ENCODE results near the gene MORC2. TPM values are rescaled to one million over a fixed set of nuclear protein-coding genes. Genes with fewer than 3 reads are reported as not detected.
A peak's percentile ranks its signal among the peaks of the same experiment; 100 is the strongest.

MORC2 gene
- polyA plus RNA-seq (2011; rRNA removed) = 9.0 and 9.6 TPM in 2 replicates
- 25.3 and 34.2 TPM in 2 replicates for polyA minus RNA-seq (2011; rRNA and poly(A)+ RNA removed)

DNA sequence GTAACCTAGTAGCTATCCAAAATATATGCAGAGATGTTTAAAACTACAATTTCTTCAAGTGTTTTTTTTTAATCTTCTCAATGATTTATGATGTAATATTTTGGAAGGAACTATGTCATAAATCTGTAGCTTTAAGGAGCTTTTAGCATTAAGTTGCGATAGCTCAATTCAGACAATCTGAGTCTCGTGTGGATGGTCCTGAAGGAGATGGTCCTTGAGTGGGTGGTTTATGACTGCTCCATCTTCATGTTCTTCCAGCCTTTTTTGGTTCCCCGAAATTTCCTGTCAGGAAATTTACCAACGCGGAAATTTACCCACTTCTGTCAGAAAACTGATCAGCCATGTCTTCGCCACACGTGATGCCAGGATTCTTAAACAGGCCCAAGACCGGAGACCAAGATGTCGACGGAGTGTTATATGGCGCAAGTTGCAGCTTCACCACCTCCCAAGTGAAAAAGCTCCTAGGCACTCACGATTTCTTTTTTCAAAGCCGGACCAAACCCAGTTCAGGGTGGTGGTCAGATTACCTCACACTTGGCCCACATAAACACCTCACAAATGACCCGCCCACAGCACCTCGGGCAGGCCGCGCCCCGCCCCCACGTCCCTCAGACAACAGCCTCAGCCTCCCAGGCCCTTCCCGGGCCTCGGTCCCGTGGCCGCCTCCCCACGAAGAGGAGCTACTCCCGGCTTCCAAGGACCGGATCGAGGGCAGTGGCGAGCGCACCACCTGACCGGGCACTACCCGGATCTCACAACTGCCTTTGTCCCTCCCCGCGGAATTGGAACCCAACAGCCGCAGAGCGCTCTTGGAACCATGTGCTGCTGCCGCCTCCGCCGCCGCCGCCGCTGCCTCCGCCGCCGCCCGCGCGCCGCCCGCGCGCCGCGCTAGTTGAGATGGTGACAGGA is at the start of gene MORC2:
Gene MORC2, minus strand, starts transcription at position 760 of the 909 bp plus-strand sequence. CDS start 885 bp downstream, outside the sequence.
- POLR2A ChIA-PET = interaction anchor here (0.6 to 1.8 kb wide), 2 partner anchors 68 to 113 kb away, joined by 3 to 4 read pairs; partner anchors contain the start of gene SMTN
- no peaks in the 10 kb centered on the region for H3K27me3 ChIP-seq (ENCODE audit: control insufficient read depth, insufficient read depth, low read length)

DNA sequence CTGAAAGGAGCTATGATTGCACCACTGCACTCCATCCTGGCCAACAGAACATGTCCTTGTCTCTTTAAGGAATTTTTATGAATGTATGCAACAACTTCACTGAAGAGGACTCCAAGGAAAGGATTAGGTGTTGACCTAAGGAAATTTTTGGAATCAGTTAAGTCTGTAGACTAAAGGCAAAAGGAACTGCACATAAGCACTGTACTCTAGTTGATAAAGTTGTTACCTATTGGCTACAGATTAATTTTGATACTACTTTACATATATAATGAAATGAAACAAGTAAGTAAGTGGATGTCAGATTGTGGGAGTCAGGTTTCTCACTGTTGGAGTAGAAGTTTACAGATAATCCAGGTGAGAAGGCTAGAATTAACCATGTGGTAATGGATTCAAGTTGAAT is 37.0 kb upstream of the MORC2 start:
- CTCF ChIA-PET = interaction anchor here (0.6 kb wide), 1 partner anchor 457 kb away, joined by 3 read pairs; no protein-coding TSS in a partner anchor
- POLR2A ChIA-PET = no interaction called here

More for the DNA sequence above, at the start of gene MORC2:
- DNase-seq (ENCODE audit: low read depth) = no peak
- CTCF ChIA-PET = interaction anchor here (0.8 to 5.0 kb wide), 8 partner anchors 18 to 139 kb away, joined by 3 to 29 read pairs (median 4); partner anchors contain the start of genes SELENOM and SMTN
- TF ChIP-seq, protein P1, sequence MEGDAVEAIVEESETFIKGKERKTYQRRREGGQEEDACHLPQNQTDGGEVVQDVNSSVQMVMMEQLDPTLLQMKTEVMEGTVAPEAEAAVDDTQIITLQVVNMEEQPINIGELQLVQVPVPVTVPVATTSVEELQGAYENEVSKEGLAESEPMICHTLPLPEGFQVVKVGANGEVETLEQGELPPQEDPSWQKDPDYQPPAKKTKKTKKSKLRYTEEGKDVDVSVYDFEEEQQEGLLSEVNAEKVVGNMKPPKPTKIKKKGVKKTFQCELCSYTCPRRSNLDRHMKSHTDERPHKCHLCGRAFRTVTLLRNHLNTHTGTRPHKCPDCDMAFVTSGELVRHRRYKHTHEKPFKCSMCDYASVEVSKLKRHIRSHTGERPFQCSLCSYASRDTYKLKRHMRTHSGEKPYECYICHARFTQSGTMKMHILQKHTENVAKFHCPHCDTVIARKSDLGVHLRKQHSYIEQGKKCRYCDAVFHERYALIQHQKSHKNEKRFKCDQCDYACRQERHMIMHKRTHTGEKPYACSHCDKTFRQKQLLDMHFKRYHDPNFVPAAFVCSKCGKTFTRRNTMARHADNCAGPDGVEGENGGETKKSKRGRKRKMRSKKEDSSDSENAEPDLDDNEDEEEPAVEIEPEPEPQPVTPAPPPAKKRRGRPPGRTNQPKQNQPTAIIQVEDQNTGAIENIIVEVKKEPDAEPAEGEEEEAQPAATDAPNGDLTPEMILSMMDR (IDR thresholded peaks at IDR 0.05; ENCODE audit: insufficient read depth, low read depth, low read length) = no peak
- Histone ChIP-seq H3K36me3 (ENCODE audit: control insufficient read depth, insufficient read depth, low read length) (peaks cover 6% of the 10 kb centered on the region), H3K4me3 (ENCODE audit: low read depth, low read length) (peak within 1 kb of the TSS; percentile 83)

DNA sequence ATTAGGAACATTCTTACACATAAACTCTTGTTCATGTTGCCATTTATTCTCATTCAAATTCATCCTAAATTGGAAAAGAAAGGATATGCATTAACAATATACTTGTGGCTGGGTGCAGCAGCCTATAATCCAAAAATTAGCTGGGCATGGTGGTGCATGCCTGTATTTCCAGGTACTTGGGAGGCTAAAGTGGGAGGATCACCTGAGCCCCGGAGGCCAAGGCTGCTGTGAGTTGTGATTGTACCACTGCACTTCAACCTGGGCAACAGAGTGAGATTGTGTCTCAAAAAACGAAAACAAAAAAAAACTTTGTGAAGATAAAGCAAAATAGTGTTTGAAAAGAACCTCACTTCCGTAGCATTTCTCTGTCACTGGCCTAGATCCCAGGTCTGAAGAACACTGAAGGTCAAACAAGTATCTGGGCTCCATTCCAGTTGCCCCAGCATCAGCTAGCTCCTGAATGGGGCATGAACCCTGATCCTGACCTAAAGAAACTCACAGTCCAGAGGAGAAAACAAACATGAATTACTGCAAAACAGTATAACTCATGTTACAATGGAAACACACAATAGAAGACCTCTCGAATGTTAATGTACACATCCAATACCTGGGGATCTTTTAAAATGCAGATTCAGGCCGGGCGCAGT is 32.7 kb upstream of the MORC2 start:
- no peak for DNase-seq (ENCODE audit: low read depth)
- TF ChIP-seq, protein P1 (IDR thresholded peaks at IDR 0.05; ENCODE audit: insufficient read depth, low read depth, low read length) = no peak
- Histone ChIP-seq H3K27me3 (ENCODE audit: control insufficient read depth, insufficient read depth, low read length) (no peaks in the 10 kb centered on the region), H3K4me3 (ENCODE audit: low read depth, low read length) (no peak overlapping the region), H3K36me3 (ENCODE audit: control insufficient read depth, insufficient read depth, low read length) (no peaks in the 10 kb centered on the region)
- CTCF ChIA-PET = no interaction called here
- POLR2A ChIA-PET = no interaction called here

More for the DNA sequence above, 37.0 kb upstream of the MORC2 start:
- Histone ChIP-seq H3K27me3 (ENCODE audit: control insufficient read depth, insufficient read depth, low read length) (no peaks in the 10 kb centered on the region), H3K36me3 (ENCODE audit: control insufficient read depth, insufficient read depth, low read length) (no peaks in the 10 kb centered on the region), H3K4me3 (ENCODE audit: low read depth, low read length) (no peak overlapping the region)
- TF ChIP-seq, protein P1 (IDR thresholded peaks at IDR 0.05; ENCODE audit: insufficient read depth, low read depth, low read length) = no peak
- no peak for DNase-seq (ENCODE audit: low read depth)

DNA sequence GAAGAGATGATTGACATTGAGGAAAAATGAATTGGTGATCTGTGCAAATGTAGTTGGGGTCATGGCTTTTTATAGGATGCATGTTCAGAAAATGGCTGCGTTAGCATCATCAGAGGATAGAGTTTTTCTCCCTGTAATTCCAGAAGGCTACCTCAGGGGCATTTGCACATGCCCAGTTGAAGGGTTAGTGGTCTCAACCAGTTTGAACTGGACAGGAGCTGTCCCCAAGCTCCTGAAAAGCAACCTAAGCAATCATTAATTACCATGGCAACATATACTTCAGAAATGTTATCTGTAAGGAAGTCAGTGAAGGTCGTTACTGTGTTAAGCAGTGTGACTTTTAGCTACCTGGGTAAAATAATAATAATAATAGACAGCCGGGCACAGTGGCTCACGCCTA is 29.8 kb upstream of the MORC2 start:
- CTCF ChIA-PET = no interaction called here
- POLR2A ChIA-PET = no interaction called here

More for the DNA sequence above, 29.8 kb upstream of the MORC2 start:
- TF ChIP-seq, protein P1 (IDR thresholded peaks at IDR 0.05; ENCODE audit: insufficient read depth, low read depth, low read length) = no peak
- Histone ChIP-seq H3K36me3 (ENCODE audit: control insufficient read depth, insufficient read depth, low read length) (no peaks in the 10 kb centered on the region), H3K27me3 (ENCODE audit: control insufficient read depth, insufficient read depth, low read length) (no peaks in the 10 kb centered on the region), H3K4me3 (ENCODE audit: low read depth, low read length) (no peak overlapping the region)
- DNase-seq (ENCODE audit: low read depth) = no peak
